HL-60 (cell line): ENCODE results near the gene YWHAE.

Experiments
- CTCF ChIP-seq: IDR thresholded peaks from one replicate; pipeline ENCODE4 v1.5.1; 2011; ENCODE audit warnings: low read length, control low read depth, inconsistent platforms; ENCODE audit not compliant: insufficient read depth
- GABPA ChIP-seq: IDR thresholded peaks from 2 replicates; pipeline ENCODE4 v1.6.1; 2012; ENCODE audit warnings: low read depth
- POLR2AphosphoS5 ChIP-seq: IDR thresholded peaks from 2 replicates; pipeline ENCODE4 v1.6.1; 2012; ENCODE audit warnings: low read depth
- REST ChIP-seq: IDR thresholded peaks from 2 replicates; pipeline ENCODE4 v1.6.1; 2012; ENCODE audit warnings: low read depth; ENCODE audit not compliant: insufficient replicate concordance
- SPI1 ChIP-seq: IDR thresholded peaks from 2 replicates; pipeline ENCODE4 v1.6.1; 2012; ENCODE audit warnings: low read depth, mild to moderate bottlenecking, borderline replicate concordance

- TF ChIP-seq CTCF = no peak
- no peak for TF ChIP-seq POLR2AphosphoS5
- TF ChIP-seq GABPA = no peak
- TF ChIP-seq REST = no peak
- no peak for TF ChIP-seq SPI1
Observed at GRCh38 chr17:1422885-1423284, 22.9 kb upstream of the YWHAE start.
